H1 (cell line): Measurements from ENCODE around the gene ERI3. TPM values are rescaled to one million over a fixed set of nuclear protein-coding genes. Genes with fewer than 3 reads are reported as not detected.

Experiments
- CTCF ChIA-PET: fragments of 300-600 bp; sonication (Branson Sonifier 250); formaldehyde crosslinking; loops from one replicate; lab custom pipeline; 2021; ENCODE audit not compliant: partially characterized antibody; lab: Charles Lee
- POLR2A ChIA-PET: fragments of 300-600 bp; sonication (Branson Sonifier 250); formaldehyde crosslinking; loops from one replicate; lab custom pipeline; 2021; ENCODE audit warnings: inconsistent platforms; ENCODE audit not compliant: partially characterized antibody; lab: Charles Lee
- DNase-seq, 2 experiments: peaks; one replicate each; pipeline versions ENCODE4 v3.0.0 to v3.0.0-alpha.2; 2010 to 2022; ENCODE audit warnings: low spot score in 2 of 2, low read depth in 1 of 2, mixed read lengths in 1 of 2
- FAIRE-seq: peaks from 2 replicates; lab custom pipeline; 2011; peaks lifted over from hg19 to GRCh38; lab: Jason Lieb, UNC
- H2AFZ ChIP-seq: 2 replicates; pipeline ENCODE4 v1.8.1; 2012; ENCODE audit warnings: low read length, inconsistent platforms
- H2AK5ac ChIP-seq: 2 replicates; pipeline ENCODE4 v1.6.1; 2013; ENCODE audit warnings: low read depth, low read length
- H2BK120ac ChIP-seq: replicated peaks from 2 replicates; pipeline ENCODE3; 2013; ENCODE audit warnings: low read depth, low read length, inconsistent platforms
- H2BK12ac ChIP-seq: 2 replicates; pipeline ENCODE4 v1.6.1; 2013; ENCODE audit warnings: low read depth, low read length
- H2BK15ac ChIP-seq: 2 replicates; pipeline ENCODE4 v1.6.1; 2013; ENCODE audit warnings: low read length
- H2BK20ac ChIP-seq: 2 replicates; pipeline ENCODE4 v1.6.1; 2013; ENCODE audit warnings: low read length
- H2BK5ac ChIP-seq: 2 replicates; pipeline ENCODE4 v1.6.1; 2013; ENCODE audit warnings: low read depth, low read length
- H3K14ac ChIP-seq: 2 replicates; pipeline ENCODE4 v1.6.1; 2013; ENCODE audit warnings: inconsistent platforms; ENCODE audit not compliant: insufficient read length
- H3K18ac ChIP-seq: 2 replicates; pipeline ENCODE4 v1.6.1; 2013; ENCODE audit warnings: low read length; ENCODE audit errors: extremely low read depth
- H3K23ac ChIP-seq: 2 replicates; pipeline ENCODE4 v1.6.1; 2013; ENCODE audit warnings: inconsistent platforms; ENCODE audit not compliant: insufficient read length
- H3K23me2 ChIP-seq: 2 replicates; pipeline ENCODE4 v1.6.1; 2013; ENCODE audit warnings: low read depth, low read length
- H3K27ac ChIP-seq: 2 replicates; pipeline ENCODE4 v1.6.1; 2011; ENCODE audit warnings: low read depth, low read length, inconsistent platforms
- H3K27me3 ChIP-seq, 4 experiments: replicated peaks in 1 of 4; 1 replicate in 1 of 4; 2 replicates in 3 of 4; pipeline versions ENCODE4 v1.6.1 to v1.8.1; 2011 to 2013; ENCODE audit warnings: low read length in 3 of 4, mild to moderate bottlenecking in 3 of 4, inconsistent platforms in 2 of 4, mixed read lengths in 2 of 4, moderate library complexity in 1 of 4; ENCODE audit not compliant: control insufficient read depth in 3 of 4, insufficient read depth in 3 of 4; ENCODE audit errors: extremely low read depth in 1 of 4
- H3K36me3 ChIP-seq, 4 experiments: 2 replicates each; pipeline versions ENCODE4 v1.6.1 to v1.8.1; 2011 to 2013; ENCODE audit warnings: mild to moderate bottlenecking in 4 of 4, low read length in 3 of 4, moderate library complexity in 2 of 4, control low read depth in 1 of 4, inconsistent platforms in 1 of 4; ENCODE audit not compliant: insufficient read depth in 4 of 4, control insufficient read depth in 2 of 4
- H3K4ac ChIP-seq: replicated peaks from 2 replicates; pipeline ENCODE3; 2013; ENCODE audit warnings: low read length, low read depth, mixed read lengths, inconsistent platforms; ENCODE audit not compliant: insufficient read length
- H3K4me1 ChIP-seq, 4 experiments: replicated peaks in 1 of 4; 1 replicate in 1 of 4; 2 replicates in 3 of 4; pipeline versions ENCODE4 v1.6.1 to v1.8.1; 2011 to 2013; ENCODE audit warnings: low read length in 3 of 4, inconsistent platforms in 2 of 4, mixed read lengths in 1 of 4; ENCODE audit not compliant: insufficient read depth in 4 of 4, control insufficient read depth in 3 of 4
- H3K4me2 ChIP-seq, 2 experiments: 2 replicates each; pipeline versions ENCODE4 v1.6.1 to v1.8.1; 2011 to 2013; ENCODE audit warnings: low read depth in 2 of 2, low read length in 2 of 2, control low read depth in 1 of 2, inconsistent platforms in 1 of 2, mild to moderate bottlenecking in 1 of 2; ENCODE audit not compliant: insufficient read depth in 1 of 2
- H3K4me3 ChIP-seq, 4 experiments: fragments of 200-600, 300-600 bp in 1 of 4; sonication (generic), shearing (Covaris generic), sonication (Bioruptor Twin) in 1 of 4; 2 replicates each; pipeline versions ENCODE4 v1.5.1 to v1.8.1; 2011 to 2016; ENCODE audit warnings: low read length in 4 of 4, low read depth in 3 of 4, control low read depth in 2 of 4, inconsistent platforms in 2 of 4, mild to moderate bottlenecking in 2 of 4, mixed read lengths in 1 of 4, moderate library complexity in 1 of 4; ENCODE audit not compliant: insufficient read depth in 2 of 4; ENCODE audit errors: extremely low read depth in 1 of 4
- H3K56ac ChIP-seq: replicated peaks from 2 replicates; pipeline ENCODE3; 2013; ENCODE audit warnings: low read depth, mild to moderate bottlenecking, mixed read lengths, low read length, inconsistent platforms; ENCODE audit not compliant: insufficient read length
- H3K79me1 ChIP-seq: 2 replicates; pipeline ENCODE4 v1.6.1; 2013; ENCODE audit warnings: low read depth, low read length, control low read depth
- H3K79me2 ChIP-seq, 2 experiments: 2 replicates each; pipeline versions ENCODE4 v1.6.1 to v1.8.1; 2012 to 2013; ENCODE audit warnings: low read length in 2 of 2, mild to moderate bottlenecking in 2 of 2, inconsistent platforms in 1 of 2; ENCODE audit not compliant: insufficient read depth in 2 of 2, control insufficient read depth in 1 of 2
- H3K9ac ChIP-seq, 4 experiments: replicated peaks in 1 of 4; 1 replicate in 1 of 4; 2 replicates in 3 of 4; pipeline versions ENCODE4 v1.6.1 to v1.8.1; 2011 to 2013; ENCODE audit warnings: low read depth in 3 of 4, low read length in 3 of 4, control low read depth in 2 of 4, mild to moderate bottlenecking in 2 of 4, moderate library complexity in 2 of 4, inconsistent platforms in 1 of 4; ENCODE audit errors: extremely low read depth in 1 of 4
- H3K9me3 ChIP-seq, 2 experiments: 2 replicates each; pipeline versions ENCODE4 v1.6.1 to v1.8.1; 2012 to 2013; ENCODE audit warnings: mild to moderate bottlenecking in 2 of 2, moderate library complexity in 2 of 2, control low read depth in 1 of 2, inconsistent platforms in 1 of 2, low read depth in 1 of 2, low read length in 1 of 2, mixed read lengths in 1 of 2; ENCODE audit not compliant: insufficient read depth in 2 of 2
- H4K20me1 ChIP-seq, 2 experiments: replicated peaks in 1 of 2; 2 replicates each; pipeline versions ENCODE3 to v1.8.1; 2011 to 2013; ENCODE audit warnings: inconsistent platforms in 2 of 2, low read length in 2 of 2, mild to moderate bottlenecking in 1 of 2; ENCODE audit not compliant: insufficient read depth in 2 of 2, control insufficient read depth in 1 of 2
- H4K5ac ChIP-seq: 2 replicates; pipeline ENCODE4 v1.6.1; 2013; ENCODE audit warnings: low read length, low read depth, mixed read lengths, inconsistent platforms; ENCODE audit not compliant: insufficient read length
- H4K8ac ChIP-seq: 2 replicates; pipeline ENCODE4 v1.8.0; 2013; ENCODE audit warnings: mild to moderate bottlenecking, moderate library complexity, low read length, inconsistent platforms; ENCODE audit not compliant: insufficient read depth; ENCODE audit errors: extremely low read depth
- H4K91ac ChIP-seq: replicated peaks from 2 replicates; pipeline ENCODE3; 2013; ENCODE audit warnings: low read length, mixed read lengths, inconsistent platforms; ENCODE audit not compliant: insufficient read length
- BRCA1 ChIP-seq: IDR thresholded peaks from 2 replicates; pipeline ENCODE4 v1.6.1; 2012; ENCODE audit warnings: low read depth, low read length, improper control_type of control experiment
- POU5F1 ChIP-seq: IDR thresholded peaks from 2 replicates; pipeline ENCODE4 v1.6.1; 2011; ENCODE audit warnings: low read depth, mild to moderate bottlenecking, low read length, moderate library complexity
- SAP30 ChIP-seq: fragments of 300-600 bp; sonication (generic); IDR thresholded peaks from 2 replicates; pipeline ENCODE4 v1.7.1; 2012; ENCODE audit warnings: low read length, moderate library complexity, mild to moderate bottlenecking, inconsistent platforms; ENCODE audit not compliant: insufficient read depth, insufficient replicate concordance
- SP1 ChIP-seq: IDR thresholded peaks from 2 replicates; pipeline ENCODE4 v1.6.1; 2011; ENCODE audit warnings: low read depth, low read length
- SRF ChIP-seq: IDR thresholded peaks from 2 replicates; pipeline ENCODE4 v1.6.1; 2011; ENCODE audit warnings: mild to moderate bottlenecking, low read depth, low read length, moderate library complexity
- WGBS, 2 experiments: shearing (Covaris generic) in 1 of 2; methylation state at CpG; one replicate each; pipeline versions ENCODE4 v1.1.6 to v1.1.7; 2013 to 2015; ENCODE audit warnings: low lambda C conversion rate in 2 of 2, mixed read lengths in 2 of 2, inconsistent platforms in 1 of 2, low coverage in 1 of 2, missing lambda C conversion rate in 1 of 2; ENCODE audit not compliant: insufficient replicate concordance in 2 of 2, insufficient coverage in 1 of 2, insufficient read length in 1 of 2; ENCODE audit errors: extremely low coverage in 1 of 2, missing lambda C conversion rate in 1 of 2; 5-methylcytosine and 5-hydroxymethylcytosine counted together
- polyA plus RNA-seq, 7 experiments: library from polyadenylated mRNA; depleted of rRNA in 3 of 7; stranded (reverse) in 5 of 7; unstranded in 2 of 7; fragments of >200 nt in 5 of 7; fragments of 200-250 nt in 2 of 7; gene quantifications; 1 replicate in 5 of 7; 2 replicates in 1 of 7; 4 replicates in 1 of 7; pipeline versions ENCODE4 v1.2.1 to v1.2.3, GENCODE V29; 2011 to 2013; ENCODE audit warnings: missing spikeins in 2 of 7, mixed read lengths in 2 of 7
- total RNA-seq: library from RNA; stranded (reverse); fragmentation: NEBNext Ultra II Directional; extraction: Animal tissue kit (Norgen Biotek cat#: 25700); gene quantifications from 2 replicates; pipeline ENCODE4 v1.2.1, GENCODE V29; 2021

The ERI3 gene
- total and polyA plus RNA-seq, 2 of the 8 experiments (the other 6 are each of a cell fraction or from before 2014, with no cell fraction given), result 81.1 to 199 TPM

GRCh38 chr1:44389437-44389836 lies 34.4 kb upstream of the ERI3 start:
- Histone ChIP-seq H2AFZ (no peak overlapping the region), H3K79me2 (no peaks in the 10 kb centered on the region), H3K4me2 (no peak overlapping the region), H3K23ac (no peak overlapping the region), H2BK5ac (no peak overlapping the region), H2BK20ac (no peak overlapping the region), H3K9me3 (no peaks in the 10 kb centered on the region), H3K27me3 (no peaks in the 10 kb centered on the region), H2BK120ac (no peak overlapping the region), H4K91ac (no peak overlapping the region), H3K4me3 (no peak overlapping the region), H3K79me1 (no peaks in the 10 kb centered on the region), H2AK5ac (no peak overlapping the region), H3K18ac (no peak overlapping the region), H3K27ac (no peak overlapping the region), H4K8ac (no peak overlapping the region), H3K23me2 (no peaks in the 10 kb centered on the region), H2BK12ac (no peak overlapping the region), H3K36me3 (no peaks in the 10 kb centered on the region)
- POLR2A ChIA-PET, result no interaction called here
- FAIRE-seq, result no peak
- 92% methylated on average over 1 of the region's 1 CpG; no CpG with 5 or more reads in 1 of the 2 experiments for WGBS, 2 experiments
- no peak for TF ChIP-seq SRF
- no peak for TF ChIP-seq POU5F1
- no peak for TF ChIP-seq BRCA1
- no peak for TF ChIP-seq SAP30
- TF ChIP-seq SP1, result no peak
- TF ChIP-seq, all 59 proteins: peak for 0
- CTCF ChIA-PET, result interaction anchor here (0.8 to 4.7 kb wide), 5 partner anchors 9 to 201 kb away, joined by 3 to 23 read pairs (median 3); no protein-coding TSS in a partner anchor
- Histone ChIP-seq H3K4ac (no peak overlapping the region), H3K9ac (no peak overlapping the region), H3K14ac (no peak overlapping the region), H3K4me1 (peaks cover 0 to 2% (median 0%) of the 10 kb centered on the region in 4 experiments; a peak in 1 of 7 replicates), H4K20me1 (no peaks in the 10 kb centered on the region), H4K5ac (no peak overlapping the region), H2BK15ac (no peak overlapping the region), H3K56ac (no peak overlapping the region)
- DNase-seq, result no peak
